HG02870 (cell line): ENCODE measurements around the gene SERPINA1.

Experiments used
- ATAC-seq: cut with Tn5 transposase; IDR thresholded peaks from one replicate; pipeline ENCODE4 v1.9.1; 2021; ENCODE audit warnings: mild to moderate bottlenecking, moderate library complexity; ENCODE audit not compliant: unreplicated experiment

Gene SERPINA1

GRCh38 chr14:94384342-94384741 lies 4.1 kb downstream of the SERPINA1 start:
- ATAC-seq, result no peak

- no peak for ATAC-seq
Measured at GRCh38 chr14:94383777-94384176, 4.6 kb downstream of the SERPINA1 start.

GRCh38 chr14:94382716-94383596 lies 5.4 kb downstream of the SERPINA1 start:
- ATAC-seq, result no peak

DNA sequence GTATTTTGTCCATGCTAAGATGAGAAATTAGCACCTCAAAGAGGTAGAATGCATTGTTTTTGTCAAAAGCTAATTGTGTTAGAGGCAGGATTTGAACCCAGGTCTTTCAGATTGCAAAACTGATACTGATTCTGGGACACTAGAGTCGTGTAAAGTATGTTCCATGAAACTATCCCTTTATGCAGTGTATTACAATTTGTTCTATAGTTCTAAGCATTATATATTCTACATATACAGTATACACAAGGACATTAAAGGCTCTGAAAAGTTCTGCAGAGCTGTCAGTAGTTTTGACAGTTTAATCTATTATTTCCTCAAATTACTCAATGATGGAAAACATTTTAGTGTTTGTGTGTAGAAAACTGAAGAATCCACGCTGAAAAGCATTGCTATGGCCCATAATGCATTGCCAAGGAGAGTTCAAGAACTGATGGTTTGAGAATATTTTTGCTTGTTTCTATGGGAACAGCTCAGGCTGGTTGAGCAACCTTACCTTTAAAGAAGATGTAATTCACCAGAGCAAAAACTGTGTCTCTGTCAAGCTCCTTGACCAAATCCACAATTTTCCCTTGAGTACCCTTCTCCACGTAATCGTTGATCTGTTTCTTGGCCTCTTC lies 6.2 kb downstream of the SERPINA1 start:
- no peak for ATAC-seq

- no peak for ATAC-seq
Measured at GRCh38 chr14:94381149-94382030, 7.0 kb downstream of the SERPINA1 start.

- no peak for ATAC-seq
Measured at GRCh38 chr14:94380225-94381148, 7.9 kb downstream of the SERPINA1 start.

- ATAC-seq, result no peak
Measured at GRCh38 chr14:94379291-94380224, 8.8 kb downstream of the SERPINA1 start.

- ATAC-seq, result no peak
Measured at GRCh38 chr14:94378527-94379290, 9.7 kb downstream of the SERPINA1 start.

DNA sequence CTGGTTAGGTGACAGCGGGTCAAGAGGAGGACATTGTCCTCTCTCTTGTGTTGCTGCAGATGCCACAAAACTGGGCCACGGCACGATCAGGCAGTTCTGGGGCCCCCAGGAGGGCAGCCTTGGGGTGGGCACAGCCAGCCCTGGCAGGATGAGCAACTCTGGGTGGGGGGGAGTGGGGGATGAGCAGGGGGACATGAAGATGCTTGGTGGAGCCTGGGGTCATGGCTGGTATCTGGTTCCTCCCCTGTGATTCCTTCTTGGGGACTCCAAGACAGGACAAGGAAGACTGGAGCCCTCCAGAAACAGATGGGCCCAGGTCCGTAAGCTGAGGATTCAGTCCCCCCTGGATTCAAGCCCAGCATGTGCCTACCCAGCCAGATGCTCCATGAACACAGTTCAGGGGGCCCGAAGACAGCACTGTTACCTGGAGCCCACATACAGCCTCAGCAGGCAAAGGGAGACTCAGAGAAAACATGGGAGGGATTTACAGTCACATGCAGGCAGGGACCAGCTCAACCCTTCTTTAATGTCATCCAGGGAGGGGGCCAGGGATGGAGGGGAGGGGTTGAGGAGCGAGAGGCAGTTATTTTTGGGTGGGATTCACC lies 10.4 kb downstream of the SERPINA1 start:
- ATAC-seq, result no peak

DNA sequence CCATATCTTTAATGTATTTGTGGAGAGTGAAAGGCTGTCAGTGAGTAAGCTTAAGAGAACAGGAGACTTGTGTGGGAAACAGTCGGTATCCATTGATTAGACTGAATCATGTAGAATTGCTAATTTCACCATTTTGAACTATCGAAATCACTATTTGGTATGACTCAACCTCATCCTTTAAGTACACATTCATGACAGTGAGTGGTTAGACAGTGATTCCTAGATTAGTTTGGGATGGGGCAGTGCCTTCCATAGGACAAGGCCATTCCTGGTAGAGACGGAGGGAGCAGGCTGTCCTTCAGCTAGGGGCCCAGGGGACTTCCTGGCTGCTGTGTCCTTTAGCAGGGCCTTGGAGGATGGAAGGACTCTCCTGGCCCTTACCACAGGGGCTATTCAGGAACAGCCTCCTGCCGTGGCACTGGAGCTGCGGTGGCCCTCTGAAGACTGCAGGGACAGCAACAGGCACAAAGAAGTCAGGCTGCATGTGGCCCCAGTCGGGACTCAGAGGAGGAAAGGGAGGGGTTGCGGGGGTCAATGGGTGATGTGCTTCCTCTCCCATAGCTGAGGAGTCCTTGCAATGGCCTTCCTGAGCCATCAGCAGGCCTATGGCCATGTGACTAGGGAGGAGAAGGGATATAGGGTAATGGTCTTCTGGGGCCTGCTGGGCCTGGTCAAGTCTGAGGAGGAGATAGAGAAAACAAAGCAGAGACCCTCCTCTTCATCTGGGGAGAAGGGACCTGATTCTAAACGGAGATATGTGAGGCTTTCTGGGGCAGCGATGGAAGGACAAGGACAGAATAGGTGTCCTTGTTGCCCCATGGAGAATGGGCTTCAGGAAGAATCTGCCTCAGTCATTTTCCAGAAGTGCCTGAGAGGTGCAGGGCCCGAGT lies 11.2 kb downstream of the SERPINA1 start:
- ATAC-seq, result no peak

DNA sequence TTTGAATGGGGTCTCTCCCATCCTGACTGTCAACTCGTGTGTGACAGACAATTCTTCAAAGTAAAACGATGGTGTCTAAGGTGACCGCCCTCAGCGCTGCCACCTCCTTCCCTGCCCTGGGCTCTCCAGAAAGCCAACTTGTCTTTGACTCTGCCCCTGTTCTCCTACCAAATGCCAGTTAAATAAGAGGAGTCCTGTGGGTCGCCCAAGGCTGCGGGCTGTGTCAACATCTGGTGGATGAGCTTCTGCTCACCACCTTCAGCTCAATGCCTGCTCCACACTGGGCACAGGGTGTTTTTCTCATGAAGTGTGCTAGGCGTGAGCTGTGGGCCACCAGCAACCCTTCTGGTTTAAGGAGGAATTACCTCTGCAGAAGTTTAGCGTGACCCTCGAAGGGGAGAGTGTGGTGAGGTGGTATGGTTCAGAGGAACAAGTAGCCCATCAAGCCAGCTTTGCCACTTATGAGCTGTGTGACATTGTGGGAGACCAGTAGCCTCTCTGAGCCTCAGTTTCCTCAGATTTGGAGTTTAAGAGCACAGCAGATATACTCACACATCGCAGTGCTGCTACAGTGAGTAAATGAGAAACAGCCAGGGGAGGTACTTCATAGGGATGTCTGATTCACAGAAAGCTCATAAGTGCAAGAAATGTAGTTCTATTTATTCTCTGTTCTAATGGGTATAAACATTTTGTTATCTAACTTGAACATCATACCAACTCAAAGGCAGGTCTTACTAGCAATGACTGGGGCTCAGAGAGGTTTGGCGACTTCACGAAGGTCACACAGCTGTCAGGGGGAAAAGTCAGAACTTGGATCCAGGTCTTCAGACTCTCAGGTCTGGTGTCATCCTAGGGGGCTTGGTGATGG lies 12.1 kb downstream of the SERPINA1 start:
- no peak for ATAC-seq

- no peak for ATAC-seq
Measured at GRCh38 chr14:94375552-94376107, 12.8 kb downstream of the SERPINA1 start.

GRCh38 chr14:94374749-94375260 lies 13.6 kb downstream of the SERPINA1 start:
- no peak for ATAC-seq

DNA sequence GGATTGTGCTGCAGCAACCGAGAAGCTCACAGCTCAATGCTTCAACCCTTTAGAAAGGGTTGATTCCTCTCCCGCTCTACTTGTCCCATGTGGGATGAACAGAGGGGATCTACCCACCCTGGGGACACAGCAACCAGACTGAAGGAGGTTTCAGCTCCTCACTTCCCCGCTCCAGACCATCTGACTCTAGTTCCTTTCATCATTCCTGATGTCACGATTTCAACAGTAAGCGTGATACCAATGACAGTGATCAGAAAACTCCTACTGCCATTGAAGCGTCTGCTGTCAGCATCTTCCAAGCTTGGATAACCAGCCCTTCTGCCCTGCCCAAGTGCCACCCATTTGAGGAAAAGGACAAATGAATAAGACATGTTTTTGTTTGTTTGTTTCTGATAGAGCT lies 14.3 kb downstream of the SERPINA1 start:
- no peak for ATAC-seq

GRCh38 chr14:94373708-94374107 lies 14.7 kb downstream of the SERPINA1 start:
- ATAC-seq, result no peak
